ENCODE data around the gene IQCM.

- TF ChIP-seq, protein P1, sequence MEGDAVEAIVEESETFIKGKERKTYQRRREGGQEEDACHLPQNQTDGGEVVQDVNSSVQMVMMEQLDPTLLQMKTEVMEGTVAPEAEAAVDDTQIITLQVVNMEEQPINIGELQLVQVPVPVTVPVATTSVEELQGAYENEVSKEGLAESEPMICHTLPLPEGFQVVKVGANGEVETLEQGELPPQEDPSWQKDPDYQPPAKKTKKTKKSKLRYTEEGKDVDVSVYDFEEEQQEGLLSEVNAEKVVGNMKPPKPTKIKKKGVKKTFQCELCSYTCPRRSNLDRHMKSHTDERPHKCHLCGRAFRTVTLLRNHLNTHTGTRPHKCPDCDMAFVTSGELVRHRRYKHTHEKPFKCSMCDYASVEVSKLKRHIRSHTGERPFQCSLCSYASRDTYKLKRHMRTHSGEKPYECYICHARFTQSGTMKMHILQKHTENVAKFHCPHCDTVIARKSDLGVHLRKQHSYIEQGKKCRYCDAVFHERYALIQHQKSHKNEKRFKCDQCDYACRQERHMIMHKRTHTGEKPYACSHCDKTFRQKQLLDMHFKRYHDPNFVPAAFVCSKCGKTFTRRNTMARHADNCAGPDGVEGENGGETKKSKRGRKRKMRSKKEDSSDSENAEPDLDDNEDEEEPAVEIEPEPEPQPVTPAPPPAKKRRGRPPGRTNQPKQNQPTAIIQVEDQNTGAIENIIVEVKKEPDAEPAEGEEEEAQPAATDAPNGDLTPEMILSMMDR (IDR thresholded peaks at IDR 0.05): no peak
- TF ChIP-seq, protein P2, sequence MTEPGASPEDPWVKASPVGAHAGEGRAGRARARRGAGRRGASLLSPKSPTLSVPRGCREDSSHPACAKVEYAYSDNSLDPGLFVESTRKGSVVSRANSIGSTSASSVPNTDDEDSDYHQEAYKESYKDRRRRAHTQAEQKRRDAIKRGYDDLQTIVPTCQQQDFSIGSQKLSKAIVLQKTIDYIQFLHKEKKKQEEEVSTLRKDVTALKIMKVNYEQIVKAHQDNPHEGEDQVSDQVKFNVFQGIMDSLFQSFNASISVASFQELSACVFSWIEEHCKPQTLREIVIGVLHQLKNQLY (CRISPR knock-in tag; IDR thresholded peaks at IDR 0.05): no peak
- TF ChIP-seq NR2C2 (CRISPR knock-in tag; IDR thresholded peaks at IDR 0.05) (no peak), ESRRA (CRISPR knock-in tag; IDR thresholded peaks at IDR 0.05; ENCODE audit: borderline replicate concordance) (no peak), ATF6 (CRISPR knock-in tag; IDR thresholded peaks at IDR 0.05) (no peak), ZNF138 (CRISPR knock-in tag; conservative IDR thresholded peaks at IDR 0.05) (no peak)
- TF ChIP-seq, protein P3, sequence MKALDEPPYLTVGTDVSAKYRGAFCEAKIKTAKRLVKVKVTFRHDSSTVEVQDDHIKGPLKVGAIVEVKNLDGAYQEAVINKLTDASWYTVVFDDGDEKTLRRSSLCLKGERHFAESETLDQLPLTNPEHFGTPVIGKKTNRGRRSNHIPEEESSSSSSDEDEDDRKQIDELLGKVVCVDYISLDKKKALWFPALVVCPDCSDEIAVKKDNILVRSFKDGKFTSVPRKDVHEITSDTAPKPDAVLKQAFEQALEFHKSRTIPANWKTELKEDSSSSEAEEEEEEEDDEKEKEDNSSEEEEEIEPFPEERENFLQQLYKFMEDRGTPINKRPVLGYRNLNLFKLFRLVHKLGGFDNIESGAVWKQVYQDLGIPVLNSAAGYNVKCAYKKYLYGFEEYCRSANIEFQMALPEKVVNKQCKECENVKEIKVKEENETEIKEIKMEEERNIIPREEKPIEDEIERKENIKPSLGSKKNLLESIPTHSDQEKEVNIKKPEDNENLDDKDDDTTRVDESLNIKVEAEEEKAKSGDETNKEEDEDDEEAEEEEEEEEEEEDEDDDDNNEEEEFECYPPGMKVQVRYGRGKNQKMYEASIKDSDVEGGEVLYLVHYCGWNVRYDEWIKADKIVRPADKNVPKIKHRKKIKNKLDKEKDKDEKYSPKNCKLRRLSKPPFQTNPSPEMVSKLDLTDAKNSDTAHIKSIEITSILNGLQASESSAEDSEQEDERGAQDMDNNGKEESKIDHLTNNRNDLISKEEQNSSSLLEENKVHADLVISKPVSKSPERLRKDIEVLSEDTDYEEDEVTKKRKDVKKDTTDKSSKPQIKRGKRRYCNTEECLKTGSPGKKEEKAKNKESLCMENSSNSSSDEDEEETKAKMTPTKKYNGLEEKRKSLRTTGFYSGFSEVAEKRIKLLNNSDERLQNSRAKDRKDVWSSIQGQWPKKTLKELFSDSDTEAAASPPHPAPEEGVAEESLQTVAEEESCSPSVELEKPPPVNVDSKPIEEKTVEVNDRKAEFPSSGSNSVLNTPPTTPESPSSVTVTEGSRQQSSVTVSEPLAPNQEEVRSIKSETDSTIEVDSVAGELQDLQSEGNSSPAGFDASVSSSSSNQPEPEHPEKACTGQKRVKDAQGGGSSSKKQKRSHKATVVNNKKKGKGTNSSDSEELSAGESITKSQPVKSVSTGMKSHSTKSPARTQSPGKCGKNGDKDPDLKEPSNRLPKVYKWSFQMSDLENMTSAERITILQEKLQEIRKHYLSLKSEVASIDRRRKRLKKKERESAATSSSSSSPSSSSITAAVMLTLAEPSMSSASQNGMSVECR (CRISPR knock-in tag; IDR thresholded peaks at IDR 0.05; ENCODE audit: borderline replicate concordance): no peak
Measured at GRCh38 chr4:149552601-149553000, 263.0 kb downstream of the IQCM start.
